Stimulated activated CD4-positive, alpha-beta T cell treated with anti-CD3 and anti-CD28 coated beads, Interleukin-1b, Interleukin-23, amount 100 ng/mL, for 48 hours (primary cell): ENCODE data around the gene ECT2L.

Source experiments
- DNase-seq: peaks from one replicate; pipeline ENCODE4 v3.0.0-alpha.2; 2020

Gene ECT2L

DNA sequence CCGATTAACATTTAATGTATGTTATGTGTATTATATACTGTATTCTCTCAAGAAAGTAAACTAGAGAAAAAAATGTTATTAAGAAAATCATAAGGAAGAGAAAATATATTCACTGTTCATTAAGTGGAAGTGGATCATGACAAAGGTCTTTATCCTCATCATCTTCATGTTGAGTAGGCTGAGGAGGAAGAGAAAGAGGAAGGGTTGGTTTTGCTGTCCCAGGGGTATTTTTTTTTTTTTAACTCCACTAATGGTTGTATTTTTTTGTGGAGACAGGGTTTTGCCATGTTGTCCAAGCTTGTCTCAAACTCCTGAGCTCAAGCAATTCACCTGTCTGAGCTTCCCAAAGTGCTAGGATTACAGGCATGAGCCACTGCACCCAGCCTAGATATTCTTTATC lies 11.0 kb downstream of the ECT2L start:
- no peak for DNase-seq

DNA sequence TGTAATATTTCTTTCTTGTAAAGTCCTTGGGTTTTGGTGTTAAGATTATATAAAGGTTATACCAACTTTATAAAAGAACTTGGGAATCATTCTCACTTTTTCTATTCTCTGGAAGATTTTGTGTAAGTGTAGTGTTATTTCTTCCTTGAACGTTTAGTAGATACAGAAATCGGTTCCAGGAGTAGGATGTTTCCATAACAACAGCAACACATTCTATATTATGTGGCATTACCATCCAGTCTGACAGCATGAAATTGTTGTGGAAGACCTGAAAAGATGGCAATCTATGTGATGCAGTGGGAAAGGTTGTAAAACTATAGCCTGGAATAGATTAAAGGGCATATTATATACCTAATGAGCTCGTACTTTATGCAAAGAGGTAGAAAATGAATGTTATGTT lies 13.8 kb downstream of the ECT2L start:
- DNase-seq: no peak

DNA sequence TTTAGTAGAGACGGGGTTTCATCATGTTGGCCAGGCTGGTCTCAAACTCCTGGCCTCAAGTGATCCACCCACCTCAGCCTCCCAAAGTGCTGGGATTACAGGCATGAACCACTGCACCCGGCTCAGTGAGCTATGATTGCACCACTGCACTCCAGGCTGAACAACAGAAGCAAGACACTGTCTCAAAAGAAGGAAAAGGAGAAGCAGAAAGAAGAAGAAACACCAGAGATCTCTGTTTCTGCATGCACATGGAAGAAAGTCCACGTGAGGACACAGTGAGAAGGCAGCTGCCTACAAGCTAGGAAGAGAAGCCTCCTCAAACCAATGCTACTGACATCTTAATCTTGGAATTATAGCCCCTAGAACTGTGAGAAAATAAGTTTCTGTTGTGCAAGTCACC lies 16.0 kb downstream of the ECT2L start:
- no peak for DNase-seq

DNA sequence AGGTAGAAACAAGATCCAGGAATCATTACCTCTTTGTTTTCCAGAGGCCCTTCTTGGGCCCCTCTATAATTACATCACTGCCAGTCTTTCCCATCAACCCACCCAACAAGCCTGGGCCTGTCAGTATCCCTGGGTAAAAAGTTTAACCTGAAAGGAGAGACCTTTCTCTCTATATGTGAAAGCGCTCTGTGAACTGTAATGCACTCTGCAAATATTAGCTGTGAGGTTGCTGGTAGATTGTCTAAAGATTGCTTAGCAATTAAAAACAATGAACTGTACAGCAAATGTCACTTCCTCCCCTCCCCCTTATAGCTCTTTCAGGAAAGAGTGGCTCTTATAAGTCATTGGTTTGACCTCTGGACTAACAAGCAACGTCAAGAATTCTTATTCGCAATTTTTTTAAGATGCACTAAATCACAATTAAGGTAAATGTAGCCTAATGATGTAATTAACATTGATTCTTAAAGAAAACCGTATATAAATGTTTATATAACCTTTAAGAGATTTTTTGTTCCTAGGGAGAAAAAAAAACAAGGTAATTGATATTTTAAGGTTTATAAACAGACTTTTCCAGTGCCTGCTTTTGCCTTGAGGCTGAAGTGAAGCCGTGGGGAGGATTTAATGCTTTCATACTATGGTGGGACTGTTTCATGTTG lies 18.4 kb downstream of the ECT2L start:
- DNase-seq: no peak

DNA sequence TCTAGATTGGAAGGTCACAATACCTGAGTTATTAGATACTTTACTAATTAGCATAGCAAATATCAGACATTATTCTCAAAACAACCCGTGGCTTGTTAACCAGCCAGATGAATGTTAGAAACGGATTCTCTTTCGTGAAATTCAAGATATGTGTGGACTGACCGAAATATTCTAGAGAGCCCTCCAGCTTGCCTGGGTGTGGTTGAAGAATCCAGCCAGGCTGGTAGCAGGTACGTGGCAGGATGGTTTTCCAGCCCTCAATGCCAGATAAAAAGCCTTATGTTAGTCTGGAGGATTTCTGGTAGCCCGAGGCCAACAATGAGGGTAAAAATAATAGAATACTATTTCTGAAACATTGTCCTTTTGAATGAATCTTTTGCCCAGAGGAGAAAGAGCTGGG lies 19.3 kb downstream of the ECT2L start:
- no peak for DNase-seq

DNA sequence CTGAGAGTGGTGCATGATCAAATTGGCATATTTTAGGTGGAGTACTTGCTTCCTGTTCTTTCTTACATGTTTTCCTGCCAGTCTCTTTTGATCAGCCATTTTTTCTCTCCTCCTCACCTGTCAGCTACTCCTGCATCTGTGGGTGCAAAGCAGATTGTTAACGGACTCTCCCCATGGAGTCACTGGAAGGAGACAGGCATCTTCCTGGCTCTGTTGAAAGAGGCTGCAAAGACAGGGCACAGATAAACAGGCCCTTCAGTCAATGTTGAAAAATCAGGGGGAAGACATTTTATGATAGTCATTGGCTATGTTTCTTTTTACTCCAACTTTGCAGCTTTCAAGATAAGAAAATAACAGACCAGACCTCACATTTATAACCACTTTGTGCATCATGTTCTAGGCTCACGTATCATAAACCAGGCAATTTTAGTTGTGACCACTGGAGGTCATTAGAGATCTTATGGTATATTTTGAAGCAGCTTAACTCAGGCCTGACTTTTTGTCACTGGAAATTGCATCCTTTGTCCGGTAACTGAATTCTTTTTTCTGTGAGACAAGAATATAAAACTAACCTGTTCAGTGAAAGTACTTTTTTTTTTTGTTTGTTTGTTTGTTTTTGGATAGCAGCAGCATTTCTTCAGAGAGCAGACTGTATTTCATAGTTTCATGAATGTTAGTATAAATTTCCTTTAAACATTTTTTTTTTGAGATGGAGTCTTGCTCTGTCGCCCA lies 20.1 kb downstream of the ECT2L start:
- DNase-seq: no peak

DNA sequence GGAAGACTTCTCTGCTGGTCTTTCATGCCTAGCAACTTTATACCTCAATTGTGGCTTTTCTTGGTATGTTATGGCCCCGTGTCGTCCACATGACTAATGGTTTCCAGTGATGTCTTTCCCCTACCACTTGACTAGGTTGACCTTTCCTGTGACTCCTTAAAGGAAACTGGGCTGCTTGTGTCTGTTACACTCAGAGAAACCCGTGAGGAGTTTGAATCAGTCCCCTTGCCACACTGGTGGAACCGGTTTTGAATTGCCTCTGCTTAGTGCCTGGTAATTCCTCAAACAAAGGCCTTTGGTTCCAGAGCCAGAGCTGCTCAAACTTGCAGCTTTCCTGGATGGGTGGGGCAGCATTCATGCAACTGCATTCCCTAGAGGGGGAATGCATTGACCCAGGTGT lies 21.9 kb downstream of the ECT2L start:
- peak; percentile 20 for DNase-seq

DNA sequence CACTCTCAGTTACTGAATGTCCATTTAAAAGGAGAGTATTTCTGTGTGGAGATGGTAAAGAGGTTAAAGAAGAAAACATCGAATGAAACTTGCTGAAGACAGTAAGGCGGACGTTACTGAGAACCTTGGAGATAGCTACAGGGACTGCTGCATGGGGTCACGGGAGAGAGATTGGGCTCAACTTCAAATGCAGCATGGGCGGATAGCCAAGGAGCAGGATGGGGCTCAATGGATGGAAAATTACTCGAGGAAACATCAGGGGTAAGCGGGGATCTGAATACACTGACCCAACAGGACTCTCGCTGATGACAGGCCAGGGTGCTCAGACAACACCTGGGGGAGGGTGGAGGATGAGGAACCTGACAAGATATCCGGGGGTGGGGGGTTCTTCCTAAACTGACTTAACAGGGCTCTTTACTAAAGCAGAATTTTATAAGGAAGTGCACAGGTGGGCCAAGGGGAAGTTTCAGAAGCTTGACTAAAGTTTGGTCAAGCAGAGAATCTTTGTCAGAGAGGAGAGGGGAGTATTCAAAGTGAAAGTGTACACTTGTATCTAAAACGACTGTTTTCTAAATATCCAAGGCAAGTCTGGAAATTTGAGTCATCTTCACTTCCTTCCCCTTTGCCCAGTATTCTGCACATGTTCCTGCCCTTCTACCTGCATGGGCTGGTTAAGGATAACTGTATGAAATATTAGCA lies 22.8 kb downstream of the ECT2L start:
- DNase-seq: peak; percentile 3

DNA sequence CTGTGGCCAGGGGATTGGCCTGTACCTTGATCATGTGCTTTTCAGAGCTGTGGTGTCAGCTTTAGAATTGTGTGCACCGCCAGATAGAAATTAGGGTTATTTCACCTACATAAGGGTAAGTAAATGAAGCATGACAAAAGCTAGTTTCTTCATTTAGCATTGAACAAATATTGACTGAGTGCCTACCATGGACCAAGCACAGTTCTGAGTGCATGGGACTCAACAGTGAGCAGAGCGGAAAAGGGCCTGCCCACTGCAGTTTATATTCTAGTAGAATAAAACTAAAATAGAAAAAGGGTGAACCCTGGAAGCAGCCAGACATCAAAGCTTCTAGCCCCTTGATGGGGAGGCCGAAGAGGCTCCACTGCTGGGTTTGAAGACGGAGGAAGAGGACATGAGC lies 25.6 kb downstream of the ECT2L start:
- DNase-seq: no peak

DNA sequence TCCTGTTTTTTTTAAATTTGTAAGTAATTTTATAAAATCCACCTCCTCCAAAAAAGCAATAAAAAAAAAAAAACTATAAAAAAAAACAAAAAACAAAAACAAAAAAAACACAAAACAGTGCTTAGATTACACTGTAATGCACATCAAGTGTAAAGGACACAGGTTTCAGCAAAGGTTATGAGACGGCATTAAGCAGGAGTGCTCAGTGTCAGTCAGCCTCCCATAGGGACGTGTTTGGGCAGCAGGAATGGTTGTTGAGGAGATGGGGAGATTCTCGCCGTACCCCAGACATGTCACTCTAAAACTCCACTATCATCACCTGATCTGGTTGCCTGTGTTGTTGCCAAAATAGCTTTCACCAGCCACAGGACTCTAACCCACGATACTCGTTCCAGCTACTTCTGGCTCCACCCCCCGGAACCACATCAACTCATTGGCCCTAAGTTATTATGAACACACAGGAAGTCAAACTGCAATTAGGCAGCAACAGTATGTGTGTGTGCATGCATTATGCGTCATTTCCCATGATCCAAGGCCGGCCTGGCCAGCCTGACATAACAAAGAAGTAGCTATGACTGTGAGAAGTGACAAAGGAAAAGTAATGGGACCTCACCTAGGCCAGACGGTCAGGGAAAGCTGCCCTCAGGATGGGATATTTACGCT lies 28.7 kb downstream of the ECT2L start:
- peak; percentile 41 for DNase-seq

DNA sequence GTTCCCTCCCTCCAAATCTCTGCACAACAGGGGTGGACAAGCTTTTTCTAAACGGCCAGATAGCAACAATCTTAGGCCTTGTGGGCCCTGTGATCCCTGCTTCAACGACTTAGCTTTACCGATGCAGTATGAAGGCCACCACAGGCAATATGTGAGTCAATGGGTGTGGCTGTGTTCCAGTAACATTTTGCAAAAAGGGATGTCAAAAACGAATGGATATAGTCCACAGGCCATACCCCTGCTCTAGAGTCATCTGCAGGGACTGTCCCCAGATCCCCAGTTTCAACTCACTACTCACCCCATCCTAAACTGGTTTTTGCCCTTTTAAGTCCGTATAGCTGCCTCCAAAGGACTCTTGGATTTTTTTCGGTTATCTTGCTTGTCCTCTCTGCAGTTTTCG lies 34.4 kb downstream of the ECT2L start:
- DNase-seq: no peak

DNA sequence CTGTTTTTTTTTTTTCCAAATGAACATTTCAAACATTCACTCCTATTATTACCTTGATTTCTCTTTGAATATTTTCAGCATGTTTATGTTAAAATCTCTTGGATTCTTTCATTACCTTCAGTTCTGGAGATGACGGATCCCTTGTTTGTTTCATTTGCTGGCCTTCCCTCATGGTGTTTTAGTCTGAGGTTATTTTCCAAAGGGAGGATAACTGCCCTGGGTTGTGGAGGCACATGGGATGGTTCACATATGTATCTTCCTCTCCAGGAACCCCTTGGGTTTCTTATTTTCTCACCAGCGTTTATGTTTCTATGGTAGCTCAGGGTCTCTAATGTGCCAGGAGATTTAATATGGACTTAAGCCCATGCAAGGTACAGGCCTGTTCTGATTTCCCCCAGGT lies 36.3 kb downstream of the ECT2L start:
- DNase-seq: no peak

DNA sequence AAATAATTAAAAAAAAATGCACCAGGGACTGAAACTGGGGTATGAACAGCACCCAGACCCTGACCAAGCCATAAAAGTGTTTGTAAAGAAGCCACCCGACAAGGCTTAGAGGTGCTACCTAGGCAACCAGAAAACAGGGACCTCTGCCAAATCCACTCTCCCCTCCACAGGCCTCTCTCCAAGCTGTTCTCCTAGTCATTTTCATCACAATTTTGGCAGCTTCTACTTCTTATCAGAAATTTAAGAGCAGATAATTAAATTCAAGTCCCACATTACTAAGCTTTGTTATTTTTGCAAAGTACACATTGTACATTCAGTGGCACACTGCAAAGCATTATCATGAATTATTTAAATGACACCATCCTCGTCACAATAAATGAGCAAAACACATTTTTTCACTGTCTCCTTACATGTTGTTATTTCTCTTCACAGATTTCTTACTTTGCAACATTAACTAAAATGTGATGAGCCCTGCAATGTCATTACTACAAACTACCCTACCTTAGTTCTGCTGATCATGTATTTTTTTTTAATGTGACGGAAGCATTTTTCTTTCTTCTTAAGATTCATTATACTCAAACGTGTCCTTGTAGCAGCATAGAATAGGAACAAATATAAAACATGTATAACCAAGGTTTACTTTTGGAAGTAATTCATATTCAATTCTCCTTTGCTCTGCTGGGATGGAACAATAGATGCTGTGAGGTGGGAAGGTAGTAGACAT lies 38.1 kb downstream of the ECT2L start:
- DNase-seq: no peak

DNA sequence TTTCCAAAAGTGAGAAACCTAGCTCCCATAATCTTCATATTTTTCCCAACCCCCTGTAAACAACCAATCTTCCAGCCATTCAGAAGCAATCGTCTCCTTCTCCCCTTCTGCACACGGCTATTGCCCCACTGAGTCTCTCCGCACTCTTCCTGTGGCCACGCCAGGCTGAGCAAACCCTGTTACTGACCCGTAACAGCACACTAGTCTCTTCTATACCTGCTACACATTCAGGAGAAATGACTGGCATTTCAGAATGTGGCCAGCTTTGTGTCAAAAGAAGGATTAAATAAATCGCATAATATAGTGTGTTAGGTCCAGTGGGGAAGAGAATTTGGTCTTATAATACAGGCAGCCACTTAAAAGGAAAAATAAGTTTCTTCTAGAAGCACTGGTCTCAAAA lies 41.4 kb downstream of the ECT2L start:
- DNase-seq: no peak

DNA sequence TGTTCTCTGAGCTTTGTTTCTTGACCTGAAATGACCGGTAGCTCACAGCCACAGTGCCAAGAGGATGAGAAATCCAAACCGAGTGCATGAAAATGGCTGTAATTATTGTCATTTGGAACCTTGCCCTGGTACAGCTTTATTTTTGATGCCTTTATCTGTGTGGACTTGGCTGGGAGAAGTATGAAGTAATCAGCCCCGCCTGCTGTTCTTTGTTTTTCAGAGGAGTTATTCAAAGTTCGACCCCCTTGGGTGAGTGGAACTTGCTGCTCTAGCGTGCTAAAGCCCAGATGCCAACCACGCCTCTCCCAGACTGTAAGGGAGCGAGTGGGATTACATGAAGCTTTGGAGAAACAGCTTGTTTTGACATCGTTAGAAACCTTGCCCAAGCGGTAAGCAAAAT lies 48.3 kb downstream of the ECT2L start:
- no peak for DNase-seq

DNA sequence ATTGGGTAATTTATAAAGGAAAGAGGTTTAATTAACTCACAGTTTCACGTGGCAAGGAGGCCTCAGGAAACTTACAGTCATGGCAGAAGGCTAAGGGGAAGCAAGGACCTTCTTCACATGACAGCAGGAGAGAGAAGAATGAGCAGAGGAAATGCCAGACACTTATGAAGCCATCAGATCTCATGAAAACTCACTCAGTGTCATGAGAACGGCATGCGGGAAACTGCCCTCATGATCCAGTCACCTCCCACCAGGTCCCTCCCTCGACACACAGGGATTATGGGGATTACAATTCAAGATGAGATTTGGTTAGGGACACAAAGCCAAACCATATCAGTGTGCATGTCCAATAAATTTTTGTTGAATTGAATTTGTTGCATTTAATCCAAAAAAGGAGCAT lies 52.0 kb downstream of the ECT2L start:
- DNase-seq: no peak

DNA sequence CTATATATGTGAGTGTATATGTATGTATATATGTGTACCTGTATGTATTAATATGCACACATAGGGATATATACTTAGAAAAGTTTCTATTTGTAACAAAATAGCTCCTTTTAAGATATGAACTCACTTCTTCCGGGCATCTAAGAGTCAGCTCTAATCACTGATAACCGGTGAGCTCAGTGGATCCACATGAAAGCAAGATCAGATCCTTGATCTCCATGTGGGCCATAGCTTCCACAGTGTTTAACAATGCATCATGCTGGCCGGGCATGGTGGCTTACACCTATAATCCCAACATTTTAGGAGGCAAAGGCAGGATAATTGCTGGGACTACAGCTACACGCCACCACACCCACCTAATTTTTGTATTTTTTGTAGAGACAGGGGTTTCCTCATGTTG lies 52.6 kb downstream of the ECT2L start:
- no peak for DNase-seq

DNA sequence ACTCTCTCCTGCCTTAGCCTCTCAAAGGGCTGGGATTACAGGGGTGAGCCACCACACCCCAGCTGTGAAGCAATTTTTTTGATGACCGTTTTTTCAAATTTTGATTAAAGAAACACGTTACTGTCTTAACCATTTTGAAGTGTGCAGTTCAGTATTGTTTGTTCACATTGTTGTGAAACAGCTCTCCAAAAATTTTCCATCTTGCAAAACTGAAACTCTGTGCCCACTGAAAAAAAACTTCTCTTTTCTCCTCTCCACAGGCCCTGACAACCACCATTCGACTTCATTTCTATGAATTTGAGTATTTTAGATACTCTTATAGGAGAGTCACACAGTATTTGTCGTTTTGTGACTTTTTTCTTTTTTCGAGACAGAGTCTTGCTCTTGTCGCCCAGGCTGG lies 53.9 kb downstream of the ECT2L start:
- no peak for DNase-seq

DNA sequence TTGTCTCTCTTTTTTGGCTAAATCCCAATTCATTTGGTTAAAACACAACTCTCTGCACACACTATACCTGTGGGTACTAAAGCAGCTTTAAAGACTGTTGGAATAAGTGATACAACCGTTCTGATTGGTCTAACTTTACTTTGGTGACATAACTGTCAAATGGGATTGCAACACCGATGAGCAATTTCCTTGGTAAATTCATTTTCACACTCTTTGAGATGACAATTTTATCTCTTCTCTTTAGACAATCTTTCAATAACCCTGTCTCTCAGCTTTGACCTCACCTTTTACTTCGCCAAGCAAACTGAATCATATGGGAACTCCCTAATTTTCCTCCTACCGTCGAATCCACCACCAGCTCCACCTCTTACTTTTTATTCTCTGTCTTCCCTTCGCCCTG lies 60.8 kb downstream of the ECT2L start:
- no peak for DNase-seq

DNA sequence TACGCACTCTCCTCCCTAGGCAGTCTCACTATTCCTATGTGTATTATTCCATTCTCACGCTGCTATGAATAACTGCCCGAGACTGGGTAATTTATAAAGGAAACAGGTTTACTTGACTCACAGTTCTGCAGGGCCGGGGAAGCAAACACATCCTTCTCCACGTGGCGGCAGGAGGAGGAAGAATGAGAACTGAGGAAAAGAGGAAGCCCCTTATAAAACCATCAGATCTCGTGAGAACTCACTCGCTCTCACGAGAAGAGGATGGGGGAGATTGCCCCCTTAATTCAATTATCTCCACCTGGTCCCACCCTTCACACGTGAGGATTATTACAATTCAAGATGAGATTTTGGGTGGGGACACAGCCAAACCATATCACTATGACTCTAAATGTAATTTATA lies 61.9 kb downstream of the ECT2L start:
- DNase-seq: no peak

DNA sequence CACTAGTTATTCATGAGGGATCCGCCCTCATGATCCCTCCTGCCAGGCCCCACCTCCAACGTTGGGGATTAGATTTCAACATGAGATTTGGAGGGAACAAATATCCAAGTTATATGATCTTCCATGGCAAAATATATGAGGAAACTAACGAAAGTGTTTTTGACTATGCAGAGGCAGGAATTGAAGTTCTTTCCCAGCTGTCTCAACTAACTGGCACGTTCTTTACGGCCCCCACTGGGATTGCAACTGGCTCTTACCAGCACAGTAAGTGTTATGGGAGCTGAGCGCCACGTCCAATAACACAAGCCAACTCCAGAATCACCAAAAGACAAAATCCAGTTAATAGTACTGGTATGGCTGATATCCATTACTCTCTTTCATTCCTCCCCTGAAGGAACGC lies 66.6 kb downstream of the ECT2L start:
- DNase-seq: no peak

DNA sequence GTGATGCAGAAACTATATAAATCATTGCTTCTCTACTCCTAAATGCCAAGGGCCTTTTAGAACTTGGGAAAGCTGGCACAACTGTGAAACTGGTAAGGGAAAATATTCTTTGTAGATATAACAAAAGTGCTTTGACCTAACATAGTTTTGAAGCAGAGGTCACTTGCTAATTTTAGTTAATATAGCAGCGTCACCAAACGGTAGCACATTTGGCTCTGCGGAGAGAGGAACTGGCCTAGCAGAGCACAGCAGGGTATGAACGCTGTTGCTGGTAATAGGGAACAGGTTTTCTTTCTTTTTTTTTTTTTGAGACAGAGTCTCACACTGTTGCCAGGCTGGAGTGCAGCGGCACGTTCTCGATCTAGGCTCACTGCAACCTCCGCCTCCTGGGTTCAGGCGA lies 67.4 kb downstream of the ECT2L start:
- no peak for DNase-seq

DNA sequence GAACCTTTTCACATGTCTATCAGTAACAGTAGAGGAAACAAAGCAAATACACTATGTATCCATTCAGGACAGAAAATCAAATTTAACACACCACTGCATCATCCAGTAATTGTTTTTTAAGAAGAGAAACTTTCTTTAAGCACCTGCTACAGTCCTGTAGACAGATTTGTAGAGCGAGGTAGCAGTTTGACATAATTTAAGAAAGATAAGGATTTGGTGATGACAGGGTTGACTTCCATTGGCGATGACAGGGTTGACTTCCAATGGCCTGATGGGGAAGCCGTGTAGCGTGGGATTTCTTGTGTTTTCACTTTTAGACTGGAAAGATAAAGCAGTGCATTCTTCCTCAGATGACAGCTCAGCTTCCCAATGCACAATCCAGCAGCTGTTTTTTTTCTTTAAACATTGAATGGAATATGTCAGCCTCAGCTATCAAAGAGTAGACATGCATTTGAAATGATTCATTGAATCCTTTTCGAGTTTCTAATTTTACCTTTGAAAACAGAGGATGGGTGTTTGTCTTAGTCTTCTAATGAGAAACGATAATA lies 68.5 kb downstream of the ECT2L start:
- DNase-seq: no peak
